HEK293 (cell line): ENCODE results near the gene TLNRD1.

Experiments
- BCL11B ChIP-seq: fragments of 450-650 bp; formaldehyde crosslinking; IDR thresholded peaks from 2 replicates; pipeline ENCODE4 v1.5.1; 2016; ENCODE audit warnings: low read depth, missing biosample characterization, missing genetic modification characterization
- FEZF1 ChIP-seq: fragments of 450-650 bp; formaldehyde crosslinking; IDR thresholded peaks from 2 replicates; pipeline ENCODE4 v1.5.1; 2016; ENCODE audit warnings: missing biosample characterization, missing genetic modification characterization
- GFI1B ChIP-seq: fragments of 450-650 bp; formaldehyde crosslinking; IDR thresholded peaks from 2 replicates; pipeline ENCODE4 v1.5.1; 2016; ENCODE audit warnings: missing biosample characterization, missing genetic modification characterization
- GLI2 ChIP-seq: fragments of 450-650 bp; formaldehyde crosslinking; IDR thresholded peaks from 2 replicates; pipeline ENCODE4; 2017; ENCODE audit warnings: missing biosample characterization, missing genetic modification characterization, low read depth, borderline replicate concordance
- KLF1 ChIP-seq: fragments of 450-650 bp; formaldehyde crosslinking; IDR thresholded peaks from 2 replicates; pipeline ENCODE4 v1.5.1; 2016; ENCODE audit warnings: missing biosample characterization, missing genetic modification characterization
- KLF17 ChIP-seq: fragments of 450-650 bp; formaldehyde crosslinking; IDR thresholded peaks from 2 replicates; pipeline ENCODE4 v1.5.1; 2016; ENCODE audit warnings: missing biosample characterization, missing genetic modification characterization
- MZF1 ChIP-seq: fragments of 450-650 bp; formaldehyde crosslinking; IDR thresholded peaks from 2 replicates; pipeline ENCODE4 v1.5.1; 2017; ENCODE audit warnings: missing biosample characterization, missing genetic modification characterization, borderline replicate concordance
- OSR2 ChIP-seq: fragments of 450-650 bp; formaldehyde crosslinking; IDR thresholded peaks from 2 replicates; pipeline ENCODE4 v1.5.1; 2016; ENCODE audit warnings: missing biosample characterization, missing genetic modification characterization
- PRDM2 ChIP-seq: fragments of 450-650 bp; formaldehyde crosslinking; IDR thresholded peaks from 2 replicates; pipeline ENCODE4 v1.5.1; 2016; ENCODE audit warnings: missing biosample characterization, missing genetic modification characterization, borderline replicate concordance
- SCRT2 ChIP-seq: fragments of 450-650 bp; formaldehyde crosslinking; IDR thresholded peaks from 2 replicates; pipeline ENCODE4 v1.5.1; 2016; ENCODE audit warnings: missing biosample characterization, missing genetic modification characterization
- ZBTB20 ChIP-seq: fragments of 450-650 bp; formaldehyde crosslinking; IDR thresholded peaks from 2 replicates; pipeline ENCODE4 v1.5.1; 2016; ENCODE audit warnings: missing biosample characterization, missing genetic modification characterization
- ZFP37 ChIP-seq: fragments of 450-650 bp; formaldehyde crosslinking; IDR thresholded peaks from 2 replicates; pipeline ENCODE4 v1.5.1; 2016; ENCODE audit warnings: missing biosample characterization, missing genetic modification characterization
- ZNF10 ChIP-seq: fragments of 450-650 bp; formaldehyde crosslinking; IDR thresholded peaks from 2 replicates; pipeline ENCODE4 v1.5.1; 2017; ENCODE audit warnings: missing biosample characterization, missing genetic modification characterization
- ZNF112 ChIP-seq: fragments of 450-650 bp; formaldehyde crosslinking; IDR thresholded peaks from 2 replicates; pipeline ENCODE4 v1.5.0; 2017; ENCODE audit warnings: missing biosample characterization, missing genetic modification characterization
- ZNF155 ChIP-seq: fragments of 450-650 bp; formaldehyde crosslinking; IDR thresholded peaks from 2 replicates; pipeline ENCODE4 v1.5.1; 2016; ENCODE audit warnings: missing biosample characterization, missing genetic modification characterization
- ZNF223 ChIP-seq: fragments of 450-650 bp; formaldehyde crosslinking; IDR thresholded peaks from 2 replicates; pipeline ENCODE4 v1.5.1; 2016; ENCODE audit warnings: missing biosample characterization, missing genetic modification characterization
- ZNF274 ChIP-seq, 2 experiments: fragments of 200-500 bp in 1 of 2; fragments of 450-650 bp in 1 of 2; sonication (Bioruptor generic) in 1 of 2; formaldehyde crosslinking in 1 of 2; IDR thresholded peaks; 2 replicates each; pipeline versions ENCODE4 v1.5.1 to v1.6.1; 2014 to 2016; ENCODE audit warnings: borderline replicate concordance in 1 of 2, inconsistent platforms in 1 of 2, low read length in 1 of 2, missing biosample characterization in 1 of 2, missing genetic modification characterization in 1 of 2
- ZNF341 ChIP-seq: fragments of 450-650 bp; formaldehyde crosslinking; IDR thresholded peaks from 2 replicates; pipeline ENCODE4; 2016; ENCODE audit warnings: low read depth, missing biosample characterization, missing genetic modification characterization
- ZNF398 ChIP-seq: fragments of 450-650 bp; formaldehyde crosslinking; IDR thresholded peaks from 2 replicates; pipeline ENCODE4 v1.5.1; 2017; ENCODE audit warnings: missing biosample characterization, missing genetic modification characterization
- ZNF433 ChIP-seq: fragments of 450-650 bp; formaldehyde crosslinking; IDR thresholded peaks from 2 replicates; pipeline ENCODE4 v1.5.1; 2016; ENCODE audit warnings: missing biosample characterization, missing genetic modification characterization, low read depth
- ZNF501 ChIP-seq: fragments of 450-650 bp; formaldehyde crosslinking; IDR thresholded peaks from 2 replicates; pipeline ENCODE4 v1.5.1; 2016; ENCODE audit warnings: missing biosample characterization, missing genetic modification characterization
- ZNF521 ChIP-seq: fragments of 450-650 bp; formaldehyde crosslinking; IDR thresholded peaks from 2 replicates; pipeline ENCODE4 v1.5.1; 2017; ENCODE audit warnings: missing biosample characterization, mild to moderate bottlenecking, missing genetic modification characterization
- ZNF654 ChIP-seq: fragments of 450-650 bp; formaldehyde crosslinking; IDR thresholded peaks from 2 replicates; pipeline ENCODE4 v1.5.1; 2016; ENCODE audit warnings: low read depth, missing biosample characterization, missing genetic modification characterization
- ZNF777 ChIP-seq: fragments of 450-650 bp; formaldehyde crosslinking; IDR thresholded peaks from 2 replicates; pipeline ENCODE4 v1.5.1; 2017; ENCODE audit warnings: missing biosample characterization, missing genetic modification characterization, borderline replicate concordance
- TF ChIP-seq, protein P1 (sequence below): fragments of 450-650 bp; formaldehyde crosslinking; IDR thresholded peaks from 2 replicates; pipeline ENCODE4 v1.5.1; 2017; ENCODE audit warnings: missing biosample characterization, missing genetic modification characterization
- TF ChIP-seq, protein P2 (sequence below): fragments of 450-650 bp; formaldehyde crosslinking; optimal IDR thresholded peaks from 2 replicates; pipeline ENCODE3; 2016; ENCODE audit warnings: missing biosample characterization, mild to moderate bottlenecking, missing genetic modification characterization
- TF ChIP-seq, protein P3 (sequence below): fragments of 450-650 bp; formaldehyde crosslinking; IDR thresholded peaks from 2 replicates; pipeline ENCODE4 v1.5.1; 2016; ENCODE audit warnings: missing biosample characterization, missing genetic modification characterization

Gene TLNRD1

DNA sequence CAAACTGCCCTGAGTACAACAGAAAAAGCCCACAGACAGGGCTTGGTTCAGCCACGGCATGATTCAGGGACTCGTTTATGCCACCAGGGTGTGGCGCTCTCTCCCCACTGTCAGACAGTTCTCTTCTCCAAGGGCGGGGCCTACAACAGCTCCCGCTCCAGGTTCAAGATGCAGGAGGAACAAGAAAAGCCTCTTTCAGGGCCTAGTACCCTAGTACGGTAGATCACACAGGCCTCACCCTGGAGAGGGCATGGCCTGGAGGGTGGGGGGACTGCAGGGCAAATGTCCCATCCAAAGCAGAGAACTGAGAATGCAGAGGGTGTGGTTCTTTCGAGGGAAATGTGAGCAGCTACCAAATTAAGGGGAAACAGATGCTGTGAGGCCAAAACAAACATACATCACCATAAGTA lies 23.1 kb upstream of the TLNRD1 start (continued):
- TF ChIP-seq, protein P1, sequence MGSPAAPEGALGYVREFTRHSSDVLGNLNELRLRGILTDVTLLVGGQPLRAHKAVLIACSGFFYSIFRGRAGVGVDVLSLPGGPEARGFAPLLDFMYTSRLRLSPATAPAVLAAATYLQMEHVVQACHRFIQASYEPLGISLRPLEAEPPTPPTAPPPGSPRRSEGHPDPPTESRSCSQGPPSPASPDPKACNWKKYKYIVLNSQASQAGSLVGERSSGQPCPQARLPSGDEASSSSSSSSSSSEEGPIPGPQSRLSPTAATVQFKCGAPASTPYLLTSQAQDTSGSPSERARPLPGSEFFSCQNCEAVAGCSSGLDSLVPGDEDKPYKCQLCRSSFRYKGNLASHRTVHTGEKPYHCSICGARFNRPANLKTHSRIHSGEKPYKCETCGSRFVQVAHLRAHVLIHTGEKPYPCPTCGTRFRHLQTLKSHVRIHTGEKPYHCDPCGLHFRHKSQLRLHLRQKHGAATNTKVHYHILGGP: 0 out of 2 replicates have a peak, but pooled peaks have one; percentile 35
- TF ChIP-seq ZFP37 (tag by site-specific recombination): no peak
- no peak for TF ChIP-seq ZBTB20
- TF ChIP-seq PRDM2 (tag by site-specific recombination): no peak
- TF ChIP-seq ZNF10: no peak
- 0 out of 2 replicates have a peak, but pooled peaks have one; percentile 36 for TF ChIP-seq FEZF1
- TF ChIP-seq KLF1: peak; percentile 93
- no peak for TF ChIP-seq GLI2 (tag by site-specific recombination)
- no peak for TF ChIP-seq ZNF341 (tag by site-specific recombination)
- no peak for TF ChIP-seq ZNF777 (tag by site-specific recombination)
- TF ChIP-seq ZNF112 (tag by site-specific recombination): no peak
- no peak for TF ChIP-seq ZNF223 (tag by site-specific recombination)
- TF ChIP-seq SCRT2 (tag by site-specific recombination): no peak
- no peak for TF ChIP-seq GFI1B (tag by site-specific recombination)
- no peak for TF ChIP-seq ZNF501
- no peak for TF ChIP-seq MZF1 (tag by site-specific recombination)
- no peak for TF ChIP-seq ZNF155 (tag by site-specific recombination)
- TF ChIP-seq BCL11B (tag by site-specific recombination): no peak
- TF ChIP-seq ZNF433: no peak
- TF ChIP-seq, protein P2, sequence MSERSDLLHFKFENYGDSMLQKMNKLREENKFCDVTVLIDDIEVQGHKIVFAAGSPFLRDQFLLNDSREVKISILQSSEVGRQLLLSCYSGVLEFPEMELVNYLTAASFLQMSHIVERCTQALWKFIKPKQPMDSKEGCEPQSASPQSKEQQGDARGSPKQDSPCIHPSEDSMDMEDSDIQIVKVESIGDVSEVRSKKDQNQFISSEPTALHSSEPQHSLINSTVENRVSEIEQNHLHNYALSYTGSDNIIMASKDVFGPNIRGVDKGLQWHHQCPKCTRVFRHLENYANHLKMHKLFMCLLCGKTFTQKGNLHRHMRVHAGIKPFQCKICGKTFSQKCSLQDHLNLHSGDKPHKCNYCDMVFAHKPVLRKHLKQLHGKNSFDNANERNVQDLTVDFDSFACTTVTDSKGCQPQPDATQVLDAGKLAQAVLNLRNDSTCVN (tag by site-specific recombination): no peak
- peak; percentile 75 for TF ChIP-seq ZNF654
- peak; percentile 66 for TF ChIP-seq ZNF398
- TF ChIP-seq, protein P3, sequence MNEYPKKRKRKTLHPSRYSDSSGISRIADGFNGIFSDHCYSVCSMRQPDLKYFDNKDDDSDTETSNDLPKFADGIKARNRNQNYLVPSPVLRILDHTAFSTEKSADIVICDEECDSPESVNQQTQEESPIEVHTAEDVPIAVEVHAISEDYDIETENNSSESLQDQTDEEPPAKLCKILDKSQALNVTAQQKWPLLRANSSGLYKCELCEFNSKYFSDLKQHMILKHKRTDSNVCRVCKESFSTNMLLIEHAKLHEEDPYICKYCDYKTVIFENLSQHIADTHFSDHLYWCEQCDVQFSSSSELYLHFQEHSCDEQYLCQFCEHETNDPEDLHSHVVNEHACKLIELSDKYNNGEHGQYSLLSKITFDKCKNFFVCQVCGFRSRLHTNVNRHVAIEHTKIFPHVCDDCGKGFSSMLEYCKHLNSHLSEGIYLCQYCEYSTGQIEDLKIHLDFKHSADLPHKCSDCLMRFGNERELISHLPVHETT (tag by site-specific recombination): no peak
- no peak for TF ChIP-seq ZNF274 (IDR thresholded peaks at IDR 0.05; ENCODE audit: low read length)
- no peak for TF ChIP-seq ZNF274 (tag by site-specific recombination; IDR thresholded peaks at IDR 0.05; ENCODE audit: borderline replicate concordance)
- TF ChIP-seq OSR2 (tag by site-specific recombination): peak; percentile 50
- no peak for TF ChIP-seq ZNF521 (tag by site-specific recombination)
- no peak for TF ChIP-seq KLF17 (tag by site-specific recombination)
